ENCODE measurements around the gene PIRT.
"Not testable (repeated sequence)": the region's sequence is repeated elsewhere in the genome, so short reads cannot be mapped to it uniquely, and the experiment has no call there.

DNA sequence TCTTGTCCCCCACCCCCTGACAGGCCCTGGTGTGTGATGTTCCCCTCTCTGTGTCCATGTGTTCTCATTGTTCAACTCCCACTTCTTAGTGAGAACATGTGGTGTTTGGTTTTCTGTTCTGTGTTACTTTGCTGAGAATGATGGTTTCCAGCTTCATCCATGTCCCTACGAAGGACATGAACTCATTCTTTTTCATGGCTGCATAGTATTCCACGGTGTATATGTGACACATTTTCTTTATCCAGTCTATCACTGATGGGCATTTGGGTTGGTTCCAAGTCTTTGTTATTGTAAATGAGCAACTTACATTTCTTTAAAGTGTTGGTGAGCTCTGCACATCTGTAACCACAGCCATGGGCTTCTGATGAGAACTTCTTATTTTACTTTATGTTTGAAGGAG, 30.9 kb upstream of the PIRT start:
- TF ChIP-seq, protein P1, sequence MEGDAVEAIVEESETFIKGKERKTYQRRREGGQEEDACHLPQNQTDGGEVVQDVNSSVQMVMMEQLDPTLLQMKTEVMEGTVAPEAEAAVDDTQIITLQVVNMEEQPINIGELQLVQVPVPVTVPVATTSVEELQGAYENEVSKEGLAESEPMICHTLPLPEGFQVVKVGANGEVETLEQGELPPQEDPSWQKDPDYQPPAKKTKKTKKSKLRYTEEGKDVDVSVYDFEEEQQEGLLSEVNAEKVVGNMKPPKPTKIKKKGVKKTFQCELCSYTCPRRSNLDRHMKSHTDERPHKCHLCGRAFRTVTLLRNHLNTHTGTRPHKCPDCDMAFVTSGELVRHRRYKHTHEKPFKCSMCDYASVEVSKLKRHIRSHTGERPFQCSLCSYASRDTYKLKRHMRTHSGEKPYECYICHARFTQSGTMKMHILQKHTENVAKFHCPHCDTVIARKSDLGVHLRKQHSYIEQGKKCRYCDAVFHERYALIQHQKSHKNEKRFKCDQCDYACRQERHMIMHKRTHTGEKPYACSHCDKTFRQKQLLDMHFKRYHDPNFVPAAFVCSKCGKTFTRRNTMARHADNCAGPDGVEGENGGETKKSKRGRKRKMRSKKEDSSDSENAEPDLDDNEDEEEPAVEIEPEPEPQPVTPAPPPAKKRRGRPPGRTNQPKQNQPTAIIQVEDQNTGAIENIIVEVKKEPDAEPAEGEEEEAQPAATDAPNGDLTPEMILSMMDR (IDR thresholded peaks at IDR 0.05), result not testable (repeated sequence)
- TF ChIP-seq POLR2A (IDR thresholded peaks at IDR 0.05), result not testable (repeated sequence)
